HUES6 (cell line): ENCODE measurements around the gene SH3BP4.
"Not testable (repeated sequence)": the region's sequence is repeated elsewhere in the genome, so short reads cannot be mapped to it uniquely, and the experiment has no call there.

Source experiments
- H3K27ac ChIP-seq: 2 replicates; pipeline ENCODE4 v1.7.0; 2013; ENCODE audit warnings: low read depth, mild to moderate bottlenecking, low read length, inconsistent platforms
- H3K27me3 ChIP-seq: 2 replicates; pipeline ENCODE4 v1.6.1; 2013; ENCODE audit warnings: low read length; ENCODE audit not compliant: control insufficient read depth, insufficient read depth
- H3K36me3 ChIP-seq: 2 replicates; pipeline ENCODE4 v1.6.1; 2013; ENCODE audit warnings: low read length; ENCODE audit not compliant: control insufficient read depth, insufficient read depth
- H3K4me1 ChIP-seq: 2 replicates; pipeline ENCODE4 v1.6.1; 2013; ENCODE audit warnings: low read length; ENCODE audit not compliant: control insufficient read depth, insufficient read depth
- H3K4me3 ChIP-seq: 2 replicates; pipeline ENCODE4 v1.5.1; 2013; ENCODE audit warnings: low read depth, low read length
- H3K9ac ChIP-seq: one replicate; pipeline ENCODE4 v1.6.1; 2013; ENCODE audit warnings: mild to moderate bottlenecking, low read length
- H3K9me3 ChIP-seq: 2 replicates; pipeline ENCODE4 v1.6.1; 2013; ENCODE audit warnings: low read depth, low read length; ENCODE audit not compliant: control insufficient read depth, insufficient read depth

SH3BP4 gene

DNA sequence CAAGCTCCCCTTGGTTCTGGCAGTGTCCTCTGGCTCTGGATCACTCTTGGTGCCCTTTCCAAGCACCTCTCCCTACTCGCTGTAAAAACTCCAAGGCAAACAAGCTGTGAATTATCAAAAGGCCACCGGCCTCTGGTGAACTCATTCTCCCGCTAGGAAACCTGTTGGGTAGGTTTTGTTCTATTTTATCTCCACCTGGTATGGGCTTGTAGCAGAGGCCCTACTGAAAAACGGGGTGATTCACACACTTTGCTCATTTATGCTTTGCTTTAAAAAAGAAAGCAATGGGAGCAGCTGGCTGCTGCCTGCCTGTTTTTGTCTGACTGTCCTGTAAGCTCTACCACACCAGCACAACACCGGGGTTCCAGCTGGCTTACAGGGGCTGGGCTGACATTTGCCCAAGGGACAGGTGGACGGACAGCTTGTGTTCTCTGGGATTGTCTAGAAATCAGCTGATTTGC is 56.8 kb downstream of the SH3BP4 start:
- Histone ChIP-seq H3K4me1 (peaks cover 59% of the 10 kb centered on the region), H3K9ac (no peak overlapping the region), H3K27ac (no peak overlapping the region), H3K9me3 (no peaks in the 10 kb centered on the region), H3K27me3 (no peaks in the 10 kb centered on the region), H3K36me3 (0 out of 2 replicates have a peak, but pooled peaks cover 3% of the 10 kb centered on the region), H3K4me3 (no peak overlapping the region)

DNA sequence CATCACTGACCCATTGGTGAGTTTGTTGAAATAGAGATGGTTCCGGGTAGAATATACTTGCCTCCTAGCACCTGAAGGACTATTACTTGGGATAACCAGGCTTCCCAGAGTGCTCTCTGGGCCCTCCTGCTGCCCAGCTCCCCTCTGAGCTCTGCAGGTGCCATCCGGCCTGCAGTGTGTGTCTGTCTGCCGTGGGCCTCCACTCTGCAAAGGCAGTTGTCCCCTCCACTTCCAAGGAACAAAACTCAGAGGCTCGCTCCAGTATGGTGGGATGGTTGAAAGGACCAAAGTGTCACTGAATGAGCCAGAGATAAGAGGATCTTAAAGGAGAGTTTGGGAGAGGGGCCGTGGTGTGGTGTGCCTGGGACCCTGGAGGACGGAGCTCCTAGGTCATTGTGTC is 57.3 kb downstream of the SH3BP4 start:
- Histone ChIP-seq H3K27me3 (no peaks in the 10 kb centered on the region), H3K27ac (no peak overlapping the region), H3K4me3 (no peak overlapping the region), H3K9me3 (no peaks in the 10 kb centered on the region), H3K4me1 (peaks cover 59% of the 10 kb centered on the region), H3K9ac (no peak overlapping the region), H3K36me3 (0 out of 2 replicates have a peak, but pooled peaks cover 3% of the 10 kb centered on the region)

DNA sequence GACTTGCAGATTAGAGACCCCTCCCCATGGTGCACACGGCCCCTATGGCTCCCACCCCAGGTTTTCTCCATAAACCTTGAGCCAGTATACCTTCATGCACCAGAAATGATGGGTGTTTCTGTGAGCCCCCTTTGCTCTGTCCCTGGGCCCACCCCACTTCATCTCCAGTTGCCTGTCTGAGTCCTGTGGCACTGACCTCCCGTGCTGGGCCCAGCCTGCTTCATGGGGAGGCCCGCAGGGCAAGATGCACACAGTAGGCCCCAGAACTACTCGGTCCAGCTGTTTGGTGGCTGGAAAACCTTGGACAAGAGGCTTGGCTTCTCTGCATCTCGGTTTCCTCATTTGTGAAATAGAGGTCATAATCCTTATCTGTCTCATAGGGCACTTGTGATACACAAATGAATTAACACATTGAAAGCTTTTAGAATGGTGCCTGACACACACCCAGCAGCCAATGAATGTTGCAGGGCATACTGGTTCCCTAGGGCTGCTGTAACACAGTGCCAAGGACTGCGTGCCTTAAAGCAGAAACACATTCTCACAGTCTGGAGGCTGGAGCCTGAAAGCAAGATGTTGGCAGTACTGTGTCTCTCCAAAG is 58.4 kb downstream of the SH3BP4 start:
- no peak overlapping the region for H3K27ac ChIP-seq
- H3K4me3 ChIP-seq, result no peak overlapping the region
- H3K27me3 ChIP-seq, result no peaks in the 10 kb centered on the region
- H3K36me3 ChIP-seq, result peaks cover 4% of the 10 kb centered on the region
- peaks cover 54% of the 10 kb centered on the region for H3K4me1 ChIP-seq
- H3K9ac ChIP-seq, result no peak overlapping the region
- H3K9me3 ChIP-seq, result peaks cover 8% of the 10 kb centered on the region

DNA sequence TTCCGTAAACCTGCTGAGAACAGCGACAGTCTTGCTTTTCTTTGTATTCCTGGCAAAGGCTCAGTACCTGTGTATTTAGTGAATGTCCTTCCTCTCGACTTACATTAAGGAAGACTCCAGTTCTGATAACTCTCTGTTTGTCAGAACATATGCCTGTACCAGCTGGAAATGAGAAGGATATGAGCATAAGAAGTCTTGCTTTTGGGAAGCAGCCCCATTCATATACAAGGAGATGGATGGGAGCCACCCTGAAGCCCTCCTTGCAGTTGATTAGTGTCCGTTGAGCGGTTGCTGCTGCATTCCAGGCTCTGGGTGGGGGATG is 59.8 kb downstream of the SH3BP4 start:
- peak overlapping the region; percentile 36 for H3K9ac ChIP-seq
- peak overlapping the region; percentile 14; the same call in 1 of the 2 replicates for H3K4me3 ChIP-seq
- H3K4me1 ChIP-seq, result peaks cover 41% of the 10 kb centered on the region
- H3K9me3 ChIP-seq, result peaks cover 14% of the 10 kb centered on the region
- H3K36me3 ChIP-seq, result peaks cover 7% of the 10 kb centered on the region
- H3K27me3 ChIP-seq, result no peaks in the 10 kb centered on the region
- H3K27ac ChIP-seq, result peak overlapping the region; percentile 10; the same call in 1 of the 2 replicates

DNA sequence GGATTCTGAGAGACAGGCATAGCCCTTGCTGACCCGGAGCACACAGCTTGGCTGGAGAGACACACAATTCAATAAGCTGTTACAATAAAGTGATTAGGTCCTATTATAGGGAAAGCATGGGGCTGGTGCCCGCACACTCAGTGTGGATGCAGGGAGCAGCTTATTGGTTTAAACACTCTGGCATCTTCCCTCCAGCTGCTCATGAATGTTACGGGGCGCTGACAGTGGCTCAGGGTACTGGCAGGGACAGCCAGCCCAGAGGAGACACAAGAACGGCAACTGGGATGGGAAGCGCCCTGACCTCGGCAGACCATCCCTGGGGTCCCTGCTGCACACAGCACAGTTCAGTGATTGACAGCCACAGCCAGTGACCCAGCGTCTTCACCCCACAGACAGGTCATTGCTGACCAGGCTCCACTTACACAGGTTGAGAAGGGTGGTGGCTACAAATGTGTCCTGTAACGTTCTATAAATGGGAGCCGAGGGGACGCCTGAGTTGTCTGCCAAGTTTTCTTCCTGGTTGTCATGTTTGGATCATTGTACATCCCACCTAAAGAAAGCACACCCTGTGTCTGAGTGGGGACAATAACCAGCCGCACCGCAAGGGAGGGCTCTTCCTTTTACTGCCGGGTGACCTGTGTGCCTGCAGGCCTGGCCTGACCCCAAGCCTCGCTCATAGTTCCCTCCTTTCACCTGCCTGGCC is 60.3 kb downstream of the SH3BP4 start:
- Histone ChIP-seq H3K4me1 (peaks cover 36% of the 10 kb centered on the region), H3K36me3 (peaks cover 7% of the 10 kb centered on the region), H3K4me3 (no peak overlapping the region; the same call in 1 of the 2 replicates), H3K27ac (peak overlapping the region; percentile 10; the same call in 1 of the 2 replicates), H3K9me3 (peaks cover 14% of the 10 kb centered on the region), H3K27me3 (no peaks in the 10 kb centered on the region), H3K9ac (no peak overlapping the region)

DNA sequence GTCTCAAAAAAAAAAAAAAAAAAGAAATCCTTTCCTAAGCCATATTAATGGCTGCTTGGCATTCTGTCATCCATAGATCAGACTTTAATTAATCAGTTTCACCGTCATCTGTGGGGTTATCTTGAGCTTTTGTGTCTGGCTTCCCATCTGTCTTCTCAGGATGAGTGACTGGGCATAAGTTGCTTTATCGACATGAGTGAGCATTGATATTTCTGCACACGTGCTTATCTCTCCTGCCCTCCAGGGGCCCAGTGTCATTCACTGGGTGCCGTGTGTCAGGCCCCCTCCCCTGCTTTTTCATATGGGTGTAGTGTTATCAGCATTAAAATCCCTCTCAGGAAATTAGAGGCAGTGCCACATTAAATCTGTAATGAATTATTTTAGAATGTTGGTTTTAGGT is 65.6 kb downstream of the SH3BP4 start:
- Histone ChIP-seq H3K9me3 (peaks cover 14% of the 10 kb centered on the region), H3K27me3 (no peaks in the 10 kb centered on the region), H3K9ac (no peak overlapping the region), H3K4me3 (no peak overlapping the region), H3K36me3 (peaks cover 6% of the 10 kb centered on the region), H3K4me1 (peaks cover 3% of the 10 kb centered on the region), H3K27ac (no peak overlapping the region)

DNA sequence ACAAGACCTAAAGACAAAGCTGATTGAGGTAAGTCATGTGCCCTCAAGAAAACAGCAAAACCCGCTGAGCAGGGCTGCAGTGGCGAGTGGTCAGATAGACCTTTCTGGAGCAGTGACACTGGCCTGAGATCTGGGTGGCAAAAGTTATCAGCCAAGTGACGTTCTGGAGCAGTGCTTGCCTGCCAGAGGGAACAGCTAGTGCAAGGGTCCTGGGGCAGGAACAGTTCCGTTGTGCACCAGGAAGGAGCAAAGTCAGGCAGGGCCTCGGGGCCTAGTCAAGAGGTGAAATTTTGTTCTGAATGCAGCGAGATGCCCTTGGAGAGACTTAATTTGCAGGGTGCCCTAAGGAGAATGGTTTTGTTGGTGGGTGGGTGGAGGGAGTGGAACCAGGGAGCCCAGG is 67.0 kb downstream of the SH3BP4 start:
- H3K4me1 ChIP-seq, result peaks cover 2% of the 10 kb centered on the region
- no peaks in the 10 kb centered on the region for H3K27me3 ChIP-seq
- peaks cover 14% of the 10 kb centered on the region for H3K9me3 ChIP-seq
- H3K36me3 ChIP-seq, result peaks cover 4% of the 10 kb centered on the region
- H3K9ac ChIP-seq, result no peak overlapping the region
- no peak overlapping the region for H3K4me3 ChIP-seq
- no peak overlapping the region for H3K27ac ChIP-seq

DNA sequence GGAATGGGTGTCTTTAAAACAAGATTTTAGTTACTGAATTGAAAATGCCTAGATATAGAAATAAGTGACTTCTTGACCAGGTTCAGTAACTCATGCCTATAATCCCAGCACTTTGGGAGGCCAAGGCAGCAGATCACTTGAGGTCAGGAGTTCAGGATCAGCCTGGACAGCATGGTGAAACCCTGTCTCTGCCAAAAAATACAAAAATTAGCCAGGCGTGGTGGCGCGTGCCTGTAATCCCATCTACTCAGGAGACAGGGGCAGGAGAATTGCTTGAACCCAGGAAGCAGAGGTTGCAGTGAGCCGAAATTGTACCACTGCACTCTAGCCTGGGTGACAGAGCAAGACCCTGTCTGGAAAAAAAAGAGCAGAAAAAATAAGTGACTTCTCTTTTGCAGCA is 68.3 kb downstream of the SH3BP4 start:
- H3K9ac ChIP-seq, result not testable (repeated sequence)

DNA sequence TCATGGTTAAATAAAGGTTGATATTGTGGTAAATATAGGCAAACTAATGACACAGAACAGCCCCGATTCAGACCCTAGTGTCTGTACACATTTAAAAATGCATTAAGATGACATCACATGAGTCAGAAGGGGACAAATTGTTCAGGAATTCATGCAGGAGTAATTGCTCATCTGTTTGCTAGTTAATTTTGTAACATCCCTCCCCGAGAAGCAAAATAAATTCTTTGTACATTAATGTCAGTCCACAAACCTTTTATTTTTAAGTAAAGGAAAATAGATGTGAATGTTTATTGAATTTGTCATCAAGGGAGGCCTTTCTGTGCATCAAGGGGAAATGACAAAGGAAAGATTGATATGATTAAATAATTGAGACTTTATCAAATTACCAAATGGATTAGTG is 69.9 kb downstream of the SH3BP4 start:
- Histone ChIP-seq H3K4me3 (no peak overlapping the region), H3K27ac (no peak overlapping the region), H3K27me3 (no peaks in the 10 kb centered on the region), H3K36me3 (no peaks in the 10 kb centered on the region; the same call in 1 of the 2 replicates), H3K9me3 (no peaks in the 10 kb centered on the region), H3K9ac (no peak overlapping the region), H3K4me1 (peaks cover 30% of the 10 kb centered on the region)

More for the DNA sequence above, 68.3 kb downstream of the SH3BP4 start:
- not testable (repeated sequence) for H3K27ac ChIP-seq, H3K4me3 ChIP-seq, H3K36me3 ChIP-seq, H3K27me3 ChIP-seq, H3K9me3 ChIP-seq
- peaks cover 14% of the 10 kb centered on the region; the same call in 1 of the 2 replicates for H3K4me1 ChIP-seq

DNA sequence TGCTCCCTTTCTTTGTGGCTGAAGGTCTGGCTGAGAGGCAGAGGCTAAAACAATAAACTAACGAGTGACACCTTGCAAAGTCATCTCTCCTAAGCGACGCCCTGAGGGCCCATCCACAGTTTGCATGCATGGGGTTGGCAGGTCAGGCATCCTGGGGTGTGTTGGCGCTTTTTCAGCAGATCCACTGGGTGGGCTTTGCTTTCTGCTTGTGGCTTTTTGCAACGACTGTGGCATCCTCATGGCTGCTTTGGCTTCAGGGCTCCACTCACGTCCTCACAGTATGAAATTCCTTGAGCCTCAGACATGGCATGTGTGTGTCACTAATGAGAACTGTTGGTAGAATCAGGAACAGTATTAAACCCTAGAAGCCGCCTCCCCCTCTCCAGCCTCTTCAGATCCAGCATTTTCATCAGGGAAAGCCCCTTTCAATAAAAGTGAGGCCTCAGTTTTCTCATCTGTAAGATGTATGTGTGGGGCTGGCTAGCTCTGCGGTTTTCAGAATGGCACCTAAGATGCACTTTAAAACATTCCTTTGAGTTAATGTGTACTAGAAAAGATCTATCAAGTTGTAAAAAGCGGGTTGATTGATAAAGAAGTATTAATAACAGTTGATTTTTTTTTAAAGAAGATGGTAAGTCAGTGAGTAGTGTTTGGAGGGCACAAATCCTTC is 72.5 kb downstream of the SH3BP4 start:
- Histone ChIP-seq H3K9me3 (no peaks in the 10 kb centered on the region), H3K36me3 (no peaks in the 10 kb centered on the region; the same call in 1 of the 2 replicates), H3K4me3 (no peak overlapping the region), H3K27me3 (no peaks in the 10 kb centered on the region), H3K9ac (no peak overlapping the region), H3K27ac (no peak overlapping the region), H3K4me1 (peaks cover 33% of the 10 kb centered on the region)
